Measurements from ENCODE around the gene UPK2. TPM values are rescaled to one million over a fixed set of nuclear protein-coding genes. Genes with fewer than 3 reads are reported as not detected.
A peak's percentile ranks its signal among the peaks of the same experiment; 100 is the strongest.

UPK2 gene
- total and polyA plus RNA-seq, 2 of the 13 experiments (the other 11 are each of a cell fraction or from before 2014, with no cell fraction given) = not detected

DNA sequence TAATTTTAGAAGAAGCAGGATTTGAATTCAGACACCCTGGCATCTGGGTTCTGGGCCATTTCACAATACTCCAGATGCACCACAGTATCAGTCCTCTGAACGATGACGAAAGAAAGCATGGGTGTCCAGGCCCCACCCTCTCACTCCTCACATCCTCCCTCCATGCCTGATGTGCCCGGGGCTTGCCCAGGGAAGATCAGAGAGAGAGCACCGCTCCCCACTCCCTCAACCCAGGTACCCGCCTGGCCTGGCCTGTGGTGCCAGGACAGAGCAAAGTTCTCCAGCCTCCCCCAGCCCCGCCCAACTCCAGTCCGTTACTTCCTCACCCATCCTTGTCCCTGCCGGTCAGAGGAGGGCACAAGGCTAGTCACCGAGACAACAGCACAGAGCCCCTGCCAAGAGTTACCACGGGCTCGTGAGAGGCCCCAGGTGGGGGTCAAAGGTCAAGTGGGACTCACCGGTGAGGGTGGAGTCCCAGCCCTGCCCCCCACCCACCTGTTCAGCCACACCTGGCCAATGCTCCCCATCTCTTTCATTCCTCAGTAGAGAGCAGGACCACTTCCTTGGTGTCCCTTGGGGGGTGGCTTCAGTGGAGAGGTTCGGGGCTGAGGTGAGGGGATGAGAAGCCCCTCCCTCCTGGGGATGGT is 38.5 kb upstream of the UPK2 start:
- peak overlapping the region; percentile 86 for H3K27ac ChIP-seq (ENCODE audit: extremely low read length, insufficient read depth, low read length)
- peak overlapping the region; percentile 35 to 69 (median 48); a peak in 5 of 6 replicates for H3K4me3 ChIP-seq (replicated peaks in 1 of 3; ENCODE audit: insufficient read depth in 1 of 3, low read depth in 2 of 3, low read length in 3 of 3)
- H4K20me1 ChIP-seq (ENCODE audit: insufficient read depth, low read length) = no peaks in the 10 kb centered on the region
- peak overlapping the region; percentile 69 for H3K9ac ChIP-seq (ENCODE audit: insufficient read depth, low read depth, low read length)
- POLR2A ChIA-PET = interaction anchor here (0.6 to 1.3 kb wide), 2 partner anchors 8 to 204 kb away, joined by 3 to 8 read pairs; partner anchors contain the start of genes BCL9L and HINFP
- peak; percentile 5 for ATAC-seq
- CTCF ChIA-PET (ENCODE audit: low intra/inter-chr PET ratio, low total read pairs) = no interaction called here
- no peaks in the 10 kb centered on the region for H3K27me3 ChIP-seq (ENCODE audit: control insufficient read depth in 1 of 2, insufficient read depth in 2 of 2, low read length in 2 of 2)
- H3K4me2 ChIP-seq (ENCODE audit: low read depth, low read length) = peak overlapping the region; percentile 82
- in situ Hi-C loops (cut with HindIII; ENCODE audit: extremely low pct_ligation_motif_present, low pct_unique_long_range_greater_than_20kb) (no loop called here), intact Hi-C loops (cut with micrococcal nuclease; ENCODE audit: unreplicated experiment) (no loop called here)
- 6% methylated on average over 9 of the region's 13 CpGs for WGBS (ENCODE audit: low lambda C conversion rate)
- H2AFZ ChIP-seq (ENCODE audit: low read length) = no peak overlapping the region
- peak; percentile 74 for DNase-seq (ENCODE audit: low spot score)
- H3K36me3 ChIP-seq (replicated peaks in 1 of 2; ENCODE audit: control insufficient read depth in 1 of 2, insufficient read depth in 2 of 2, low read length in 2 of 2) = no peaks in the 10 kb centered on the region
- H3K79me2 ChIP-seq (ENCODE audit: insufficient read depth, low read length) = peaks cover 25% of the 10 kb centered on the region
- FAIRE-seq = peak; percentile 60
- H3K9me3 ChIP-seq (ENCODE audit: low read length) = no peaks in the 10 kb centered on the region
- no TSS peak for BruUV-seq (replicated peaks)
- H3K4me1 ChIP-seq (ENCODE audit: insufficient read depth, low read length) = peaks cover 100% of the 10 kb centered on the region
- no peak for TF ChIP-seq KLF16 (CRISPR knock-in tag; IDR thresholded peaks at IDR 0.05)
- TF ChIP-seq, protein P1, sequence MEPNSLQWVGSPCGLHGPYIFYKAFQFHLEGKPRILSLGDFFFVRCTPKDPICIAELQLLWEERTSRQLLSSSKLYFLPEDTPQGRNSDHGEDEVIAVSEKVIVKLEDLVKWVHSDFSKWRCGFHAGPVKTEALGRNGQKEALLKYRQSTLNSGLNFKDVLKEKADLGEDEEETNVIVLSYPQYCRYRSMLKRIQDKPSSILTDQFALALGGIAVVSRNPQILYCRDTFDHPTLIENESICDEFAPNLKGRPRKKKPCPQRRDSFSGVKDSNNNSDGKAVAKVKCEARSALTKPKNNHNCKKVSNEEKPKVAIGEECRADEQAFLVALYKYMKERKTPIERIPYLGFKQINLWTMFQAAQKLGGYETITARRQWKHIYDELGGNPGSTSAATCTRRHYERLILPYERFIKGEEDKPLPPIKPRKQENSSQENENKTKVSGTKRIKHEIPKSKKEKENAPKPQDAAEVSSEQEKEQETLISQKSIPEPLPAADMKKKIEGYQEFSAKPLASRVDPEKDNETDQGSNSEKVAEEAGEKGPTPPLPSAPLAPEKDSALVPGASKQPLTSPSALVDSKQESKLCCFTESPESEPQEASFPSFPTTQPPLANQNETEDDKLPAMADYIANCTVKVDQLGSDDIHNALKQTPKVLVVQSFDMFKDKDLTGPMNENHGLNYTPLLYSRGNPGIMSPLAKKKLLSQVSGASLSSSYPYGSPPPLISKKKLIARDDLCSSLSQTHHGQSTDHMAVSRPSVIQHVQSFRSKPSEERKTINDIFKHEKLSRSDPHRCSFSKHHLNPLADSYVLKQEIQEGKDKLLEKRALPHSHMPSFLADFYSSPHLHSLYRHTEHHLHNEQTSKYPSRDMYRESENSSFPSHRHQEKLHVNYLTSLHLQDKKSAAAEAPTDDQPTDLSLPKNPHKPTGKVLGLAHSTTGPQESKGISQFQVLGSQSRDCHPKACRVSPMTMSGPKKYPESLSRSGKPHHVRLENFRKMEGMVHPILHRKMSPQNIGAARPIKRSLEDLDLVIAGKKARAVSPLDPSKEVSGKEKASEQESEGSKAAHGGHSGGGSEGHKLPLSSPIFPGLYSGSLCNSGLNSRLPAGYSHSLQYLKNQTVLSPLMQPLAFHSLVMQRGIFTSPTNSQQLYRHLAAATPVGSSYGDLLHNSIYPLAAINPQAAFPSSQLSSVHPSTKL (CRISPR knock-in tag; IDR thresholded peaks at IDR 0.05) = no peak
- no peak for TF ChIP-seq ZNF446 (CRISPR knock-in tag; IDR thresholded peaks at IDR 0.05)
- no peak for TF ChIP-seq ZNF768 (CRISPR knock-in tag; IDR thresholded peaks at IDR 0.05)
- TF ChIP-seq, protein P2, sequence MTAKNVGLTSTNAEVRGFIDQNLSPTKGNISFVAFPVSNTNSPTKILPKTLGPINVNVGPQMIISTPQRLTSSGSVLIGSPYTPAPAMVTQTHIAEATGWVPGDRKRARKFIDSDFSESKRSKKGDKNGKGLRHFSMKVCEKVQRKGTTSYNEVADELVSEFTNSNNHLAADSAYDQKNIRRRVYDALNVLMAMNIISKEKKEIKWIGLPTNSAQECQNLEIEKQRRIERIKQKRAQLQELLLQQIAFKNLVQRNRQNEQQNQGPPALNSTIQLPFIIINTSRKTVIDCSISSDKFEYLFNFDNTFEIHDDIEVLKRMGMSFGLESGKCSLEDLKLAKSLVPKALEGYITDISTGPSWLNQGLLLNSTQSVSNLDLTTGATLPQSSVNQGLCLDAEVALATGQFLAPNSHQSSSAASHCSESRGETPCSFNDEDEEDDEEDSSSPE (CRISPR knock-in tag; IDR thresholded peaks at IDR 0.05) = no peak
- TF ChIP-seq, protein P3, sequence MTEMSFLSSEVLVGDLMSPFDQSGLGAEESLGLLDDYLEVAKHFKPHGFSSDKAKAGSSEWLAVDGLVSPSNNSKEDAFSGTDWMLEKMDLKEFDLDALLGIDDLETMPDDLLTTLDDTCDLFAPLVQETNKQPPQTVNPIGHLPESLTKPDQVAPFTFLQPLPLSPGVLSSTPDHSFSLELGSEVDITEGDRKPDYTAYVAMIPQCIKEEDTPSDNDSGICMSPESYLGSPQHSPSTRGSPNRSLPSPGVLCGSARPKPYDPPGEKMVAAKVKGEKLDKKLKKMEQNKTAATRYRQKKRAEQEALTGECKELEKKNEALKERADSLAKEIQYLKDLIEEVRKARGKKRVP (CRISPR knock-in tag; IDR thresholded peaks at IDR 0.05) = no peak
- TF ChIP-seq HNRNPL (IDR thresholded peaks at IDR 0.05; ENCODE audit: low read depth, low read length) = peak; percentile 98
- TF ChIP-seq ZNF775 (CRISPR knock-in tag; IDR thresholded peaks at IDR 0.05; ENCODE audit: borderline replicate concordance) = no peak
- no peak for TF ChIP-seq ZNF572 (CRISPR knock-in tag; IDR thresholded peaks at IDR 0.05)
- TF ChIP-seq ZNF615 (CRISPR knock-in tag; IDR thresholded peaks at IDR 0.05; ENCODE audit: borderline replicate concordance) = no peak
- no peak for TF ChIP-seq ZC3H4 (CRISPR knock-in tag; IDR thresholded peaks at IDR 0.05; ENCODE audit: borderline replicate concordance)
- no peak for TF ChIP-seq AKAP8 (CRISPR knock-in tag; IDR thresholded peaks at IDR 0.05)
- TF ChIP-seq, protein P4, sequence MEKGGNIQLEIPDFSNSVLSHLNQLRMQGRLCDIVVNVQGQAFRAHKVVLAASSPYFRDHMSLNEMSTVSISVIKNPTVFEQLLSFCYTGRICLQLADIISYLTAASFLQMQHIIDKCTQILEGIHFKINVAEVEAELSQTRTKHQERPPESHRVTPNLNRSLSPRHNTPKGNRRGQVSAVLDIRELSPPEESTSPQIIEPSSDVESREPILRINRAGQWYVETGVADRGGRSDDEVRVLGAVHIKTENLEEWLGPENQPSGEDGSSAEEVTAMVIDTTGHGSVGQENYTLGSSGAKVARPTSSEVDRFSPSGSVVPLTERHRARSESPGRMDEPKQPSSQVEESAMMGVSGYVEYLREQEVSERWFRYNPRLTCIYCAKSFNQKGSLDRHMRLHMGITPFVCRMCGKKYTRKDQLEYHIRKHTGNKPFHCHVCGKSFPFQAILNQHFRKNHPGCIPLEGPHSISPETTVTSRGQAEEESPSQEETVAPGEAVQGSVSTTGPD (CRISPR knock-in tag; IDR thresholded peaks at IDR 0.05) = no peak
- TF ChIP-seq SMYD3 (CRISPR knock-in tag; IDR thresholded peaks at IDR 0.05) = no peak
- no peak for TF ChIP-seq TOPORS (CRISPR knock-in tag; IDR thresholded peaks at IDR 0.05)
- no peak for TF ChIP-seq HNRNPK (IDR thresholded peaks at IDR 0.05; ENCODE audit: low read depth, low read length, poor library complexity, severe bottlenecking)
- TF ChIP-seq ZMYM4 (CRISPR knock-in tag; IDR thresholded peaks at IDR 0.05) = no peak
- no peak for TF ChIP-seq CHD2 (IDR thresholded peaks at IDR 0.05; ENCODE audit: low read depth, low read length)

Measured in HepG2 (cell line).